Liver (tissue), 9 donors: ENCODE results near the gene SGMS1. TPM values are rescaled to one million over a fixed set of nuclear protein-coding genes. Genes with fewer than 3 reads are reported as not detected.

ENCODE experiments used
- DNase-seq: peaks from one replicate; pipeline ENCODE4 v3.0.0-alpha.2; 2017; ENCODE audit warnings: low spot score
- H3K27ac ChIP-seq, 2 donors: one replicate each; pipeline ENCODE4 v1.7.0; 2013; ENCODE audit warnings: inconsistent platforms in 2 of 2, low read length in 2 of 2, control low read depth in 1 of 2, low read depth in 1 of 2, mild to moderate bottlenecking in 1 of 2
- H3K27me3 ChIP-seq, 4 donors: one replicate each; pipeline versions ENCODE4 v1.6.1 to v1.7.0; 2013; ENCODE audit warnings: low read length in 3 of 4, inconsistent platforms in 1 of 4, mild to moderate bottlenecking in 1 of 4, moderate library complexity in 1 of 4; ENCODE audit not compliant: control insufficient read depth in 4 of 4, insufficient read depth in 4 of 4
- H3K36me3 ChIP-seq, 4 donors: one replicate each; pipeline versions ENCODE4 v1.6.1 to v1.7.0; 2013; ENCODE audit warnings: low read length in 3 of 4, mild to moderate bottlenecking in 3 of 4, low read depth in 1 of 4, moderate library complexity in 1 of 4; ENCODE audit not compliant: control insufficient read depth in 4 of 4, insufficient read depth in 3 of 4
- H3K4me1 ChIP-seq, 4 donors: one replicate each; pipeline versions ENCODE4 v1.6.1 to v1.7.0; 2013; ENCODE audit warnings: low read length in 3 of 4, mild to moderate bottlenecking in 3 of 4, moderate library complexity in 1 of 4; ENCODE audit not compliant: control insufficient read depth in 4 of 4, insufficient read depth in 4 of 4
- H3K4me3 ChIP-seq, 3 donors: one replicate each; pipeline versions ENCODE4 v1.6.1 to v1.7.0; 2013; ENCODE audit warnings: low read length in 3 of 3, control low read depth in 1 of 3, low read depth in 1 of 3, mild to moderate bottlenecking in 1 of 3
- H3K9ac ChIP-seq, 2 donors: one replicate each; pipeline ENCODE4 v1.7.0; 2013; ENCODE audit warnings: low read length in 2 of 2, mild to moderate bottlenecking in 2 of 2, moderate library complexity in 2 of 2, control low read depth in 1 of 2, low read depth in 1 of 2
- H3K9me3 ChIP-seq, 4 donors: one replicate each; pipeline versions ENCODE4 v1.6.1 to v1.7.0; 2013; ENCODE audit warnings: low read length in 3 of 4; ENCODE audit not compliant: control insufficient read depth in 4 of 4
- ATF3 ChIP-seq: IDR thresholded peaks from 2 replicates; pipeline ENCODE4 v1.6.1; 2016; ENCODE audit warnings: antibody characterized with exemption
- CTCF ChIP-seq: fragments of 150-350 bp; IDR thresholded peaks from 2 replicates; pipeline ENCODE4 v1.5.1; 2017; ENCODE audit warnings: improper control_type of control experiment, low read depth, low read length; ENCODE audit not compliant: missing input control
- EGR1 ChIP-seq, 2 donors: IDR thresholded peaks; 2 replicates each; pipeline ENCODE4 v1.6.1; 2016 to 2018; ENCODE audit warnings: antibody characterized with exemption in 2 of 2, low read depth in 2 of 2
- FOXA1 ChIP-seq: IDR thresholded peaks from 2 replicates; pipeline ENCODE4 v1.6.1; 2016; ENCODE audit warnings: antibody characterized with exemption
- FOXA2 ChIP-seq: IDR thresholded peaks from 2 replicates; pipeline ENCODE4 v1.6.1; 2016; ENCODE audit warnings: antibody characterized with exemption
- GABPA ChIP-seq, 2 donors: IDR thresholded peaks in 1 of 2; conservative IDR thresholded peaks in 1 of 2; 2 replicates each; pipeline ENCODE4 v1.6.1; 2016; ENCODE audit warnings: antibody characterized with exemption in 2 of 2, mild to moderate bottlenecking in 1 of 2, moderate library complexity in 1 of 2
- HNF4A ChIP-seq, 2 donors: conservative IDR thresholded peaks; 2 replicates each; pipeline ENCODE4 v1.6.1; 2016; ENCODE audit warnings: antibody characterized with exemption in 2 of 2, mild to moderate bottlenecking in 2 of 2
- HNF4G ChIP-seq: IDR thresholded peaks from 2 replicates; pipeline ENCODE4 v1.6.1; 2016; ENCODE audit warnings: antibody characterized with exemption
- MAX ChIP-seq: IDR thresholded peaks from 2 replicates; pipeline ENCODE4 v1.6.1; 2016; ENCODE audit warnings: antibody characterized with exemption
- NR2F2 ChIP-seq: IDR thresholded peaks from 2 replicates; pipeline ENCODE4 v1.6.1; 2016; ENCODE audit warnings: antibody characterized with exemption
- RAD21 ChIP-seq, 2 donors: IDR thresholded peaks; 2 replicates each; pipeline ENCODE4 v1.6.1; 2016; ENCODE audit warnings: antibody characterized with exemption in 2 of 2, mild to moderate bottlenecking in 2 of 2
- REST ChIP-seq: IDR thresholded peaks from 2 replicates; pipeline ENCODE4 v1.6.1; 2016; ENCODE audit warnings: antibody characterized with exemption, mild to moderate bottlenecking
- RXRA ChIP-seq, 2 donors: IDR thresholded peaks; 2 replicates each; pipeline ENCODE4 v1.6.1; 2017 to 2018; ENCODE audit warnings: antibody characterized with exemption in 2 of 2, mild to moderate bottlenecking in 1 of 2
- SP1 ChIP-seq: IDR thresholded peaks from 2 replicates; pipeline ENCODE4 v1.6.1; 2018; ENCODE audit warnings: antibody characterized with exemption, mild to moderate bottlenecking
- TAF1 ChIP-seq: conservative IDR thresholded peaks from 2 replicates; pipeline ENCODE4 v1.6.1; 2016; ENCODE audit warnings: antibody characterized with exemption, mild to moderate bottlenecking
- YY1 ChIP-seq: IDR thresholded peaks from 2 replicates; pipeline ENCODE4 v1.6.1; 2016; ENCODE audit warnings: antibody characterized with exemption, mild to moderate bottlenecking
- ZBTB33 ChIP-seq: IDR thresholded peaks from 2 replicates; pipeline ENCODE4 v1.6.1; 2016; ENCODE audit warnings: antibody characterized with exemption
- WGBS: extraction: QIAGEN DNeasy Blood & Tissue Kit; methylation state at CpG from one replicate; pipeline ENCODE4 v1.1.7; 2013; 5-methylcytosine and 5-hydroxymethylcytosine counted together
- polyA plus RNA-seq, 2 donors: library from polyadenylated mRNA; stranded (reverse) in 1 of 2; unstranded in 1 of 2; fragments of 200-250 nt in 1 of 2; fragments of >200 nt in 1 of 2; fragmentation: Nextera tagmentation in 1 of 2; extraction: Ambion mirVana in 1 of 2; gene quantifications; one replicate each; pipeline versions ENCODE4 v1.2.1 to v1.2.3, GENCODE V29; 2013 to 2015
- total RNA-seq, 2 donors: library from RNA; depleted of rRNA; stranded (reverse); fragments of >200 nt; gene quantifications; one replicate each; pipeline ENCODE4 v1.2.3, GENCODE V29; 2014
- donor health status: healthy.
- donor health status: healthy.
- donor health status: healthy.
- donor health status: healthy.
- donor health status: healthy.

Gene SGMS1
- total and polyA plus RNA-seq, 4 donors, result 6.8 to 98.2 (median 21.1) TPM

- no peak for DNase-seq
- H3K9ac ChIP-seq, result no peak overlapping the region
- no peaks in the 10 kb centered on the region for H3K27me3 ChIP-seq
- no peak for TF ChIP-seq MAX
- no peak for TF ChIP-seq HNF4A (conservative IDR thresholded peaks at IDR 0.05)
- TF ChIP-seq RAD21 (IDR thresholded peaks at IDR 0.05), result no peak
- no peak for TF ChIP-seq SP1
- no peak for TF ChIP-seq YY1
- H3K27ac ChIP-seq, result no peak overlapping the region
- H3K9me3 ChIP-seq, result no peaks in the 10 kb centered on the region
- H3K4me1 ChIP-seq, result peaks cover 1 to 15% (median 10%) of the 10 kb centered on the region in 4 donors
- no peaks in the 10 kb centered on the region for H3K36me3 ChIP-seq
- H3K4me3 ChIP-seq, result no peak overlapping the region
Observed at GRCh38 chr10:50645236-50645635, 21.5 kb upstream of the SGMS1 start.

GRCh38 chr10:50641626-50642025, 17.9 kb upstream of the SGMS1 start:
- H3K36me3 ChIP-seq, result no peaks in the 10 kb centered on the region
- WGBS, result 53% methylated on average over 2 of the region's 2 CpGs
- DNase-seq, result no peak
- H3K9me3 ChIP-seq, result no peaks in the 10 kb centered on the region
- TF ChIP-seq RXRA (IDR thresholded peaks at IDR 0.05), result no peak
- no peak for TF ChIP-seq CTCF
- no peak for TF ChIP-seq GABPA (IDR thresholded peaks at IDR 0.05 in 1 of 2, conservative IDR thresholded peaks at IDR 0.05 in 1 of 2)
- TF ChIP-seq RAD21 (IDR thresholded peaks at IDR 0.05), result no peak
- TF ChIP-seq ATF3, result no peak
- no peak for TF ChIP-seq REST
- no peak for TF ChIP-seq SP1
- TF ChIP-seq NR2F2, result no peak
- TF ChIP-seq HNF4A (conservative IDR thresholded peaks at IDR 0.05), result no peak
- no peak for TF ChIP-seq FOXA1
- no peak for TF ChIP-seq MAX
- TF ChIP-seq YY1, result no peak
- TF ChIP-seq FOXA2, result no peak
- no peak for TF ChIP-seq ZBTB33
- TF ChIP-seq HNF4G, result no peak
- TF ChIP-seq TAF1, result no peak
- TF ChIP-seq EGR1 (IDR thresholded peaks at IDR 0.05; ENCODE audit: low read depth in 2 of 2), result no peak
- no peak overlapping the region for H3K9ac ChIP-seq
- no peaks in the 10 kb centered on the region for H3K27me3 ChIP-seq
- H3K4me1 ChIP-seq, result peaks cover 0 to 1% (median 0%) of the 10 kb centered on the region in 4 donors
- no peak overlapping the region for H3K4me3 ChIP-seq
- H3K27ac ChIP-seq, result no peak overlapping the region
